C4-2B (cell line): ENCODE results near the gene HLA-DQA1.

ENCODE experiments used
- ZFX ChIP-seq: fragments of 450-650 bp; IDR thresholded peaks from 2 replicates; pipeline ENCODE4 v1.6.1; 2017
- TF ChIP-seq, protein P1 (sequence below): fragments of 450-650 bp; conservative IDR thresholded peaks from 2 replicates; pipeline ENCODE4 v1.5.1; 2017; ENCODE audit warnings: mild to moderate bottlenecking

- TF ChIP-seq, protein P1, sequence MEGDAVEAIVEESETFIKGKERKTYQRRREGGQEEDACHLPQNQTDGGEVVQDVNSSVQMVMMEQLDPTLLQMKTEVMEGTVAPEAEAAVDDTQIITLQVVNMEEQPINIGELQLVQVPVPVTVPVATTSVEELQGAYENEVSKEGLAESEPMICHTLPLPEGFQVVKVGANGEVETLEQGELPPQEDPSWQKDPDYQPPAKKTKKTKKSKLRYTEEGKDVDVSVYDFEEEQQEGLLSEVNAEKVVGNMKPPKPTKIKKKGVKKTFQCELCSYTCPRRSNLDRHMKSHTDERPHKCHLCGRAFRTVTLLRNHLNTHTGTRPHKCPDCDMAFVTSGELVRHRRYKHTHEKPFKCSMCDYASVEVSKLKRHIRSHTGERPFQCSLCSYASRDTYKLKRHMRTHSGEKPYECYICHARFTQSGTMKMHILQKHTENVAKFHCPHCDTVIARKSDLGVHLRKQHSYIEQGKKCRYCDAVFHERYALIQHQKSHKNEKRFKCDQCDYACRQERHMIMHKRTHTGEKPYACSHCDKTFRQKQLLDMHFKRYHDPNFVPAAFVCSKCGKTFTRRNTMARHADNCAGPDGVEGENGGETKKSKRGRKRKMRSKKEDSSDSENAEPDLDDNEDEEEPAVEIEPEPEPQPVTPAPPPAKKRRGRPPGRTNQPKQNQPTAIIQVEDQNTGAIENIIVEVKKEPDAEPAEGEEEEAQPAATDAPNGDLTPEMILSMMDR: no peak
- no peak for TF ChIP-seq ZFX
These were observed 22.7 kb upstream of the HLA-DQA1 start for GRCh38 chr6:32614366-32615081.
